WI38 (cell line): Measurements from ENCODE around the gene STK25.

ENCODE experiments used
- H3K4me3 ChIP-seq: 2 replicates; pipeline ENCODE4 v1.5.1; 2011; ENCODE audit warnings: low read depth, mild to moderate bottlenecking, control low read depth, low read length
- CTCF ChIP-seq: IDR thresholded peaks from 2 replicates; pipeline ENCODE4 v1.5.1; 2012; ENCODE audit warnings: low read depth, mild to moderate bottlenecking, control low read depth, low read length

The STK25 gene

GRCh38 chr2:241443486-241444223 is 64.7 kb downstream of the STK25 start:
- no peak for TF ChIP-seq CTCF
- H3K4me3 ChIP-seq = no peak overlapping the region
